Activated CD4-positive, CD25-positive, alpha-beta regulatory T cell (primary cell): ENCODE data around the gene TLK1.

ENCODE experiments used
- DNase-seq, 4 experiments: peaks; one replicate each; lab custom pipeline; 2025; lab: John Stamatoyannopoulos, UW

Gene TLK1

DNA sequence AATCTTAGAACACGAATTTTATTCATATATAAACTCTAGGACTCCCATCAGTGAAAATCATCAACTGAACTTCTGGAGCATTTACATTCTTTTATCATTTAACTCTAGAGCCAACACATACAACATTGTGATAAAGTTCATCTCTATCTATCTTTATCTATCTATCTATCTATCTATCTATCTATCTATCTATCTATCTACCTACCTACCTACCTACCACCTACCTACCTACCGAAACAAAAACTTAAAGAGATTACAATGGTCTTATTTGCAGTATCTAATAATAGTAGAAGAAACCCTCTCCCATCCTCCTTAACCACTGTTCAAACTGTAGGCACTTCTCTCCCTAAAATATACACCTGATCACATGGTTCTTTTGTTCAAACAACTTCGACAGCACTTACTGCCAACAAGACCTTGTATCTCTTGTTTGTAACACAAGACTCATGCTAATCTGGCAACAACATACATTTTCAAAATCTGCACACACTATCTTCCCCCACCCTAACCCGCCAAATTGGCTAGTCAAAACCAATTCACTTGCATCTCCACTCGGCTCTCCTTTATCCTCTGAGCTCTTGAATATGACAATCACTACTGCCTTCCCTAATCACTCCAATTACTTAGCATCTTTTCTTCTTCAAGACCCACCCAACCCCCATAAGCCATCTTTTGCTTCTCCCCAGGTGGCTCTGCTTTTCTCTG lies 162.6 kb downstream of the TLK1 start:
- DNase-seq = no peak

DNA sequence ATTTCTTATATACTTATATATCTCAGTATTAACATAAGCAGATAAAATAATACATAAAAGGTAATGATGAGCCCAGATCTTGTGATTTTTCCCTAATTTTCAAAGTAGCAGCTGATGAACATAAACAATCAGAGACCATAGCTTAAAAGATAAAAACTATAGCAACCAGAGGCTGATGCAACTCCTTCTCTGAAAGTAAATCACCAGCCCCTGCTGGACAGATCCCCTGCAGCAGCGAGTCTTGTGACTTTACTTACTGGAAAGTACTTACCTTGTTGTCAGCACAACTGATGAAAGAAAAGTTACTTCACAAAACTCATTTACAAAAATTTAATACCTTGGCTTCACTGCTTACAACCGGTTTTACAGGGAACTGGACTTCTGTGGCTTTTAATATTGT lies 164.4 kb downstream of the TLK1 start:
- no peak for DNase-seq

DNA sequence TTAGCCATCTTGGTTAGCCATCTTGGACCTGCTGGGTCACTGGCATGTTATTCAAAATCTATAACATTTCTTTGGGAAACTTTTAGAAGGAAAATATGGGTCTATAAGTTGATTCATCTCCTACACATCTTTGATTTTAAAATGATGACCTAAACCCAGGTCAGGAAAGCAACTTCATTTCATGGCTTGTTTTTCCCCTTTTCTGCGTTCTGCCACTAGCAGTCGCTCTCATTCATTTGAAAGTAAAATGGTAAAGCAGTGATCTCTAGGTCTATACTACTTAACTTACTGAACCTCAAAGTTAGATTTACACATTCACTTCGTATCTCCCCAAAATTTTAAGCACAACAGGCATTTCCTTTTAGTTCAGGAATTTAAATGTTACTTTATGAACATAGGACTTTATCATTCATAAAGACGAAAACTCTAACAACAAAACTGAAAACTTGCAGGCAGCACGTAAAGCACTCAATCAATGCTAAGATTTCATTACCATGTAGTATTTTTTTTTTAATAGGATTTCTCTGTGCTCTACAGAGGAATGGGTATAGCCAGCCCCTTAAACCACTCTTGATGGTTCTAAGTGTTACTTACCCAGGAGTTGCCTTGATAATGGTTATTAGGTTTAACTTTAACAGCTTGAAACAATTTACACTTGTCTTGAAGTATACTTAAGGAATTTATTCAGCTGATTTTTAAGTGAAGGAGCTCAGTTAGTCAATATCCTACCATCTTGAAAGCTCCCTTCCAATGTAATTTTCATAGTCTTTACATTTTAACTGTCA lies 169.1 kb downstream of the TLK1 start:
- DNase-seq = no peak

DNA sequence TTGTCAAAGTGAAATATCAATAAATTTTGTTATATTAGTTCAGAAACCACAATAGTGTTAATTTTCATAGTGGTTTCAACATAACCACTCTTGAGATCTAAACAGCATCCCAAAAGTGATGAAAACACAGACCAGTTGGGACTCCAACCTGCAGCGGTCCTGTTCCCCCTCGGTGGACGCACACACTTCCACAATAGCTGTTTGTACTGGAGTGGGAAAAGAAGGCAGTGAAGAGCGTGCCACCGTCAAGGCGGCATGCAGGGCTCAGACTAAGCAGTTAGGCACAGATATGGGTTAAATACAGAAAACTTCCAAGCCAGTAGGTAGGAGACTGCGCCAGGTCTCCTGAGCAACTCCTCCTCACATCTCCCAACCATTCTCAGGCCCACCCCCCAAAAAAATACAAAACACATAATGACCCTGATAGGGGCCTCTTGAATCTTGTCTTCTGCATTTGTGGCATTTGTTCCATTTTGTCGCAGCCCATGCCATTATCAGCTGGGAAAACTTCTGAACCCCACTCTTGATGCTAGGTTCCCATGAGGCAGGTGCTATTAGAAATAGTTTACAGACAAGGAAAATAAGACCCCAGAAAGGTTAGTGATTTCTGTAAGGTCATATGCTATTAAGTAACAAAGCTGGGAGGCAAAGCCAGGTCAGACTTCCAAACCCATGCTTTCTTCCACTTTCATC lies 174.0 kb downstream of the TLK1 start:
- no peak for DNase-seq

DNA sequence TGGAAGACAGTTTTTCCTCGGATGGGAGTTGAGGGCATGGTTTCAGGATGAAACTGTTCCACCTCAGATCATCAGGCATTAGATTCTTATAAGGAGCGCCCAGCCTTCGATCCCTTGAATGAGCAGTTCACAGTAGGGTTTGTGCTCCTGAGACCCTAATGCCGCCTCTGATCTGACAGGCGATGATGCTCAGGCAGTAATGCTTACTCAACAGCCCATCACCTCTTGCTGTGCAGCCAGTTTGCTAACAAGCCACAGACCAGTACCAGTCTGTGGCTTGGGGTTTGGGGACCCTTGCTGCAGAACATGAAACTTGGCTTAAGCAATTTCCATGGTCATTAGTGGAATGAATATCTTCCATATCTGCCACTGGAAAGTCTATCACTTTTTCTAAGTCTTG lies 175.3 kb downstream of the TLK1 start:
- DNase-seq = no peak

DNA sequence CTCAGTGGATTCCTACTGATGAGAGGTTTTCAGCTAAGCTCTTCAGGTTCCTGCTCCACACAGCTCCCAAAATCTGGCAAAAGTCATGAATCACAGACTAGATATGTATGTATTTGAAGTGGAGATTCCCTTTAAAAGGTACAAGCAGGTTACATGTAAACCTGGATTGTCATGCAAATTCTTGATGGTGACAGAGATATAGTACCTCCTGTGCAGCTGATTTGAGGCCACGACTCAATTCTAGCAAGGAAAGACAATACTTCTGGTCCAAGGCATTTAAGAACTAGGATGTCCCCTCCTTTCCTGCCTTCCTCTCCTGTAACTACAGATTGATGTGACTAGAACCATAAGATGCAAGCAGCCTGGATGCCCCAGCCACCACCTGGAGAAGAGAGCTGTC lies 176.6 kb downstream of the TLK1 start:
- DNase-seq = no peak

DNA sequence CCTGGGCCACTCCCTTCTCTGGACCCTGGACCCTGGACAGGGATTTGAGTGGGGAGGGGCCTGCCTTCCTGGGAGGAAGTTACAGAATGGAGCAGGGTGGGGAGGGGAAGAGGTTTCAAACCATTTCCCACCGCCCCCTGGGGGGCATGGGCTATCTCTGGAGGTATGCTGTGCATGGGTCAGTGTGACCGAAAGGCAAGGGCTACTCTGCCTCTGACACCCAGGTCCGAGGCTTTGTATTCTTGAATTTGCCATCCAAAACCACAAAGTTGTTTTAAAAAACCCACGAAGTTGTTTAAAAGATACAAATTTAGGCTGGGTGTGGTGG lies 184.8 kb downstream of the TLK1 start:
- no peak for DNase-seq

DNA sequence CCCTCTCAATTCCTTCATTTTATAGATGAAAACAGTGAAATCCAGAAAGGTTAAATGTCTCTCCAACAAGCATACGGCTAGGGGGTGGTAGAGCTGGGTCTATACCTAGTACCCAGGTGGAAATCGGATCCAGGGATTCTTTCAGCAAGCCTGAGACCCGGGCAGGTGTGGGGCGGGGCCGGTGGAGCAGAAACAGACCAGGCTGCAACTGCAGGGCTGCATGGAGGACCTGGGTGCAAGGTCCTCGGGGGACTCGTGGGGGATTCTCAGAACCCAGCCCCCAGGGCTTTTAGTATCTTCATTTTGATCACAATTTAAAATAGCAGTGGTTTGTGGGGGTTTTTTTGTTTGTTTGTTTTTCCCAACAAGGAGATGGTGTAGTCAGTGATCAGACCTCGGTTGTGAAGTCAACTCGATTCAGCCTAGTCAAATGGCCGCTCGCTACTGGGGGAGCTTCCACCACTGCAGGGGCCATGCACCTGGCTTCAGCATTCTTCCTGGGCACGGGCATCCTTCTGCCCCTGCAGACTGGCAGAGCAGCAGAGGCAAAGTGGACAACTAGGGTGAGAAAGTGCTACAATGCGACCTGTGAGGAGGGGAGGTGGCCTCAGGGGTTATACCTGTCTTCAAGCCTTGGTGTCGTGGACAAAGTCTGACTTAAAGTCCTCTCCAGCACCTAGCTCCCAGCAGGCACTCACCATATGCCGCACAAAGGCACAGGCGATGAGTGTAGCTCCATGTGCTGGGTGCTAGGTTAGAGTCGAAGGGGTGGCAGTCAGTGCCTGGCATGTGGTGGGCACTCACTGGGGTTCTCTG lies 185.4 kb downstream of the TLK1 start:
- DNase-seq = no peak

DNA sequence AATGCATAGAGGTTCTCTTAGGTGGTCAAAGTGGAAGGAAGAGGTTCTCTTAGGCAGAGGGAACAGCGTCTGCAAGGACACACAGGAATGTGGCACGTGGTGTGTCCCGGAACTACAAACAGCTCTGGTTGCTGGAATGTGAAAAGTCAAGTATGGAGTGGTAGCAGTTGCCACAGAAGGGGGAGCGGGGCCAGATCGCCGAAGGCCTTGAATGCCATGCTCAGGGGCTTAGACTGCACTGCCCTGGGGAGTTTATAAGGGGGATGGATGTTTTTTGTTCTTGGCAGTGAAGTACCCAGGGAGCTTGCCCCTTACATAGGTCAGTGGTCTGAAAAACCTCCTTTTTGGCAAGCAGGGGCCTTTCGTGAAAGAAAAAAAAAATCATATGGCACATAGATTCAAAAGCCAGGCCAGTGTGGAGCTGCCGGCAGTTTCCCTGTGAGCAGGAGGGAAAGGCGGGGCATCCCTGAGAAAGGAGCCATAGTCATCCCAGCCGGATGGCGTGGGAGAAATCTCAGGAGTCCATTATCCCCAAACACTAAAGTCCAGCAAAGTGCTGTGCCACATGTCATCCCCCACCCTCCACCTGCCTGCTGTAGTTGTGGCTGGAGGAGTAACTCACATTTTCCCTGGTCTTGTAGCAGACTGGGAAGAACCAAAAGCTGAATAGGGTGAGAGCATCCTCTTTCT lies 186.2 kb downstream of the TLK1 start:
- no peak for DNase-seq

DNA sequence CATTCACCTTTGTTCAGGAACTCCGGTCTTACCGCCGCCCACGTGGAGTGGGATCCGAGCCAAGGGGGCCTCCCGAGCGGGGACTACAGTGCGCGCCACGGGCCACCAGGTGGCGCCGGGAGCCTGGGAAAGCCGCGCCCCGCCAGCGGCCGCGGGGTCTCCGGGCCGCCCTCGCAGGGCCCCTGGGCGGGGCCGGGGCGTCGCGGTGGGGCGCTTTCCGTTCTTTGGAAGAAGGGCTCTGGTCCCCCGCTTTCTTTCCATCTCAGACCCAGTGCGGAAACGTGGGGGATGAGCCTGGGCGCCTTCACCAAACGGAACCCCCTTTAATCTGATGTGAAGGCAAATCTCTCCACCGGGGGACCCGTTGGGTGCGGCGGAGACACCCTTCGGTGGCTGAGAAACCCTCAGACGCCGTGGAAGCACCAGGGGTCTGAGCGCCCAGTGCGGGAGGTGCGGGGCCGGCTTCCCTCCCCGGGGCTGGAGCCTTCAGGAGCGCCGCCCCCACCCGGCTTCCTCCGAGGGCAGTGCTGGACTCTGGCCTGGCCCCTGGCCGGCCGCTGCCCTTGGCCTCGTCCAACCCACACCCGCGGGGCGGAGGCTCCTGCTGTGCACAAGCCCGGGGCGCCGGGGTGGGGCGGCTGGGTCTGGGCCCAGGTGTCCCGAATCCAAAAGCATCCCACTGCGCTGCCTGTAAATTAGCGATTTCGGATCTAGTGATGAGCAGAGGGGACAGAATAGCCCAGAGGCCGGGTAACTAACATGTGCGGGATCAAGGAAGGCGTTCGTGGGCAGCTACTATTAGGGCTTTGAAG lies 187.0 kb downstream of the TLK1 start:
- peak; percentile 74 to 76 (median 75) for DNase-seq

DNA sequence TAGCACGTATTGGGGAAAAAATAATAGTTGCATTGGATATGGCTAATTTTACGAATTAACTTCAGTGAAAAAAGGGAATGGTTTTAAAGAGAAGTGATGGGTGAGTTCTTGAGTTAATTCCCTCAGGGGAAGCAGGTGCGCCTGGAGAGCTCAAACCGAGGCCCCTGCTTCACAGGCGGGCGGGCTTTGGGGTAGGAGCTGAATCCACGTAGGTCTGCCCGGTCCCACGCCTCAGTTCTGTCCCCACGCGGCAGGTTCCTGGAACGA lies 187.5 kb downstream of the TLK1 start:
- DNase-seq = no peak

DNA sequence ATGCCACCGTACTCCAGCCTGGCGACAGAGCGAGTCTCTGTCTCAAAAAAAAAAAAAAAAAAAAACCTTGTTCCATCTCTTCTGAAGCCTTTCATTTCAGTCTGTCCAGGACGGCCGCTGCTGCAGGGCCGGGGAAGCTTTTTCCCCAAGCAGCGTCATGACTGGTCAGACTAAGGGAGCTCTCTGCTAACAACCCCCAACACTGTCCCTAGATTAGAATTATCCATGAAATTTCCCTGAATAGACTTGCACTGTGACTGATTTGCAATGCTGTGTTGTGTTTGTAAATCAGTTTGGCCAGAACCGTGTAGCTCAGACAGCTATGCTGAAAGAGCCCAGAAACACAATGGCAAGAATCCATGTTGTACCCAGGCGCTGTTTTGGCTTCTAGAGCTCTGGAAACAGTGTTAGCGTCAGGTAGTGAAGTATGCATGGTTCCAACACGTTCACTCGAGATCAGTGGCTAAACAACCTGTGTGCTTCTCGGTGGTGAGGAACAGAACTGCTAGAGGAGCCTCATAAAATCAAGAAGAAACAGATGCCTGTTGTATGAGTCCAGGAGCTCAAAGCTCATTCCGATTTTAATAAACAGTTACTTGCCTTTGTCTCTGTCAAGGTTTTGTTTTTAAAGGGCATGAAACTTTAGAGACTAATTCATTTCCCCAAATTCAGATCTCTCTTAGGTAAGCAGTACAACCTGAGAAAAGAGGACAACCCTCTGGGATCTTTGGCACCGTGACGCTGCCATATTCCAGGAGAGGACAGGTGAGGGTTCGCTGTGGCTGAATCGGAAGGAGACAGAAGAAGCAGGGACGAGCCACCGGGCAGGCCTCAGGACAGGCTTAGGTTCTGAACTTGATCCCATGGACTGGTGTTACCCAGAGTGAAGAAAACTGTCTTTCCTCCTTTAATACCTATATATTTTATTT lies 188.1 kb downstream of the TLK1 start:
- no peak for DNase-seq

DNA sequence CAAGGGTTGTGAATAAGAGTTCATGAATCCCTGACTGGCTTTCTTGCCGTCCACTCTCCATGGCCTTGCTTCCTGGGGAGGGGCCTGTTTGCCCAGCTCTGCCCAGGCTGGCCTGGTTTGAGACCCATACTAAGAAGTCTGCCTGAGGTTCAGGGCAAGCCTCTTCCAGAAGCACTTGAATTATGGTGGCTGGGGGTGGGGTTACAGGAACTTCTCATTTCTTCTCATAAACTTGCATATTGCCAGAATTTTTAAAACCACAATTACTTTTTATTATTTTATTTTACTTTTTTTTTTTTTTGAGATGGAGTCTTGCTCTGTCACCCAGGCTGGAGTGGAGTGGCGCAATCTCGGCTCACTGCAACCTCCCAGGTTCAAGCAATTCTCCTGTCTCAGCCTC lies 189.6 kb downstream of the TLK1 start:
- no peak for DNase-seq

DNA sequence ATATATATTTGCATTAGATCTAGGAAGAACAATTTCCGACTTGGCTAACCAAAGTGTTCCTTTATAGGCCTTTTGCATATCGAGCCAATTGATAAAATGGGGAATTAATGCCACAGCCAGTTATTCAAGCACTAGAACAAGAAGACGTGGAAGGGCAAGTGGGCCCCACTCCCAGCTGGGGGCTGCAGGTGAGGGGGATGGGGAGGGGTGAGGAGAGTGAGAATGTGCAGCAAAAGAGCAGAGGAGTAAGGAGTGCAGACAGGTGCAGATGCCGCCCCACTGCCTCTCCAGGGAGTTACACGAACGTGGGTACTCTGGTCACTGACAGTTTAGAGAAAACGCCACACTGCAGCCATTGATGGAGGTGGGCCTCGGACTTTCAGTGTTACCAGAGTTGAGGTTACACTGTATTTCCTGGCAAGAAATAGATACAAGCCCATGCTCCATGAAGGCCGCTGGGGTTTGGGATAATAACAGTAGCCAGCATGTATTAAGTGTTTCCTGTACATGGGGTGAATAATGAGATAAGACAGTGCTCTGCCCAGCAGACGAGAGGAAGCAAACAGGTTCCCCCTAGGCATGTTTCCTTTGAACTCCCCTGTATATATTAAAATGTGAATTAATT lies 190.7 kb downstream of the TLK1 start:
- no peak for DNase-seq

DNA sequence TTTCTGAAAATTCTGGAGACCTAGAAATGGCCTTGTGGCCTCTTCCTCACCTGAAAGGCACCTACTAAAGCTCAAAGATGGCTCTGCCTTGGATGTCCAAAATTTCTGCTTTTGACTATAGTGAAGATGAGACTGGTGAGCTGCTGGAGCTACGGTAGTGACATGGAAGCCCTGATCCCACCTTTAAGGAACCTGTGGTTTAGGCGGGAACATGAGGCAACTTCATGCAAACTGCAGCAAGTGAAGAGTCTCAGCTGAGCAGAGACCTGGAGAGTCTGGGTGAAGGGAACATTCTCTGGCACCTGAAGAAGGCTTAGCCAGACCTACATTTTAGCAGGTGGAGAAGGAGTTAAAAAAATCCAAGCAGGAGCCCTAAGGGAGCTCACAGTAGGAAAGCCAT lies 191.7 kb downstream of the TLK1 start:
- DNase-seq = no peak

DNA sequence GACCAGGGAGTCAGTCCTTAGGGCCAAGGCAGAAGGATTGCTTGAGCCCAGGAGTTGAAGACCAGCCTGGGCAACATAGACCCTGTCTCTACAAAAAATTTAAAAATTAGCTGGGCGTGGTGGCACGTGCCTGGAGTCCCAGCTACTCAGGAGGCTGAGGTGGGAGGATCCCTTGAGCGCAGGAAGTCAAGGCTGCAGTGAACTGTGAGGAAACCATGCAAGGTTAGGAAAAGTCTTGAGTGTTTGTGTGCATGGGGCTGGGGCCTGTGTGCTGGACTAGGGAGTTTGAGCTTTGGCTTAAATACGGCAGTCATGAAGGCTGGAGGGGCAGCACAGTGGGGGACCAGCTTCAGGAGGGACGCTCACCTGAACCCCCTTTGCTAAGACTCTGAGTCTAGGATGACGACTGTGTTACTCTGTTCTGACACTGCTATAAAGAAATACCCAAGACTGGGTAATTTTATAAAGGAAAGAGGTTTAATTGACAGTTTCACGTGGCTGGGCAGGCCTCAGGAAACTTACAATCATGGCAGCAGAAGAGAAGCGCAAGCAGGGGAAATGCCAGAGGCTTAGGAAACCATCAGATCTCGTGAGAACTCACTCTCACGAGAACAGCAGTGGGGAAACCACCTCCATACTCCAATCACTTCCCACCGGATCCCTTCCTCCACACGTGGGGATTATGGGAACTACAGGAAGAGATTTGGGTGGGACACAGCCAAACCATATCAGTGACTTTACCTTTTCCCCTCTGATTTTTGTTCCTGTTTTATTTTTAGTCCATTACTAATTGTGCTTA lies 192.3 kb downstream of the TLK1 start:
- DNase-seq = no peak

DNA sequence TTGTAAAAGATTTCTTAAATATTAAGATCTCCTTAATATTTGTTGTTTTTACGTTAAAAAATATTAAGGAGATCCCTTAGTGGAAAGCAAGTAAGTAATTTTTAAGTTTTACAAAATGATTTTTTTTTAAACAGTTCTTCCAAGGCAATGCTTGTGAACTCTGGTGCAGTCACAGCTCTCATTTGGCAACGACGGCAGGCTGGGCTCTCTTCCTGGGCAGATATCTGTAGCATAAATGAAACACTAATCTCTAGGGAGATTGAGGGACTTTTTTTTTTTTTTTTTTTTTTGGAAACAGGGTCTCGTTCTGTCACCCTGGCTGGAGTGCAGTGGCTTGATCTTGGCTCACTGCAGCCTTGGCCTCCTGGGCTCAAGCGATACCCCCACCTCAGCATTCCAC lies 193.1 kb downstream of the TLK1 start:
- no peak for DNase-seq

DNA sequence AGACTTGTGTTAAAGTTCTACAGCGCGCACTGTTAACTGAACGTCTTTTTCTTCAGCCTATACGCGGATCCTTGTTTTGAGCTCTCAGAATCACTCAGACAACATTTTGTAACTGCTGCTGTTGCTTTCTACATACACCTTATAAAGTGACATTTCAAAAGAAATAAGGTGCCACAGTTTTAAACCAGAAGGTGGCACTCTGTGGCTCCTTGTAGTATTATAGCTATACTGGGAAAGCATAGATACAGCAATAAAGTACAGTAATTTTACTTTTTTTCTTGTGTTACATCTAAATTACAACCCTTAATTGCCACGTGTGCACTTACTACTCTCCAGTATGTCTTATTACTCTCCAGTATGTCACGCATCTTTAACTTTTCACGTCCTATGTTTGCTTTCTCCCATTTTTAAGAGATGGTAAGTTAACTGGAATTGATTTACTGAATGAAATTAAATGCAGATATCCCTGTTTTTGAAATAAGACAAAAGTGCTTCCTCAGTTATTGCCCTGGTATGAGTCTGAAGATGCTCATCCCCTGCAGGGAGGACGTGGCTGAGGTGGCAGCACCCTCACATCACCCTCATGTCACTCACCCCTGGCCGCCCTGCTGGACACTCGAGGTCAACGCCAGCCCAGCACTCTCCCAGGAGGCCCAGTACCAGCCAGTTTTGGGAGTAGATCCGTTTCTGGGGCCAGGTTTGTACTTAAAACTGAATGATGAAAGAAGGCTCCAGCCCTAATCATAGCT lies 193.9 kb downstream of the TLK1 start:
- DNase-seq = no peak
